Activated CD4-positive, CD25-positive, alpha-beta regulatory T cell (primary cell): Measurements from ENCODE around the gene PSAP.
A peak's percentile ranks its signal among the peaks of the same experiment; 100 is the strongest.
"Not testable (repeated sequence)": the region's sequence is repeated elsewhere in the genome, so short reads cannot be mapped to it uniquely, and the experiment has no call there.

Experiments used
- DNase-seq, 4 experiments: peaks; one replicate each; lab custom pipeline; 2025; lab: John Stamatoyannopoulos, UW

PSAP gene

DNA sequence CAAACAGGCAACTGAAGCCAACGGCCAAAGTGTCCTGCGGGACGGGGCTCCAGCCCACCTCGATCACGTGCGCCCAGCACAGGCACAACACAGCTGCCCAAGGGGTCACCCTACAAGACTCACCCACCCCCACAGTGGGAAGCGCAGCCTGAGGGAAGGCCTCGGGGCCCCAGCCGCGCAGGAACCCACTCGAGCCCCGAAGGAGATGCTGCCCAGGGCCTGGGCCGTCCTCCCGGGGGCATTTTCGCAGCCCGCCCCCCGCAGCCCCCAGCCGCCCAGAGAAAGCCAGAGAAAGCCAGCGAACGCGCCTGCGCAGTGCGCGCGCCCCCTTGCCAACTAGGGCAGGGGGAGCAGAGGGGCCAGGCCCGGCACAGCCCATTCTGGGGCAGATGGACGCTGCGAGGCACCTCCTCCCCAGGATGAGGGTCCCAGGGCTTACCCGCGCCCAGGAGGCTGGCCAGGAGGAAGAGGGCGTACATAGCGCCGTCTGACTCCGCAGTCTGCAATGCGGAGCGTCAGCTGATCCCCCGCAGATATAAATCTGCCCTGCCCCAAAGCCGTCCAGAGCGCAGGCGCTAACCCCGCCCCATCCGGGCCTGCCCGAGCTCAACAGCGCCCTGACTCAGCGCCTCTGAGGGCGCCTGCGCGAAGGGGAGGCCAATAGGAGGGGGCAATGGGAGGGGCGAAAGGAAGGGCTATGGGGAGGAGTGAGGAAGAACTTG lies at the start of gene PSAP:
PSAP (minus strand) TSS at position 509 of the 722 bp plus-strand sequence; CDS start at position 479, 30 bp downstream.
- DNase-seq: peak; percentile 91 to 98 (median 96)

GRCh38 chr10:71900441-71901180 lies 49.6 kb upstream of the PSAP start:
- DNase-seq: no peak

DNA sequence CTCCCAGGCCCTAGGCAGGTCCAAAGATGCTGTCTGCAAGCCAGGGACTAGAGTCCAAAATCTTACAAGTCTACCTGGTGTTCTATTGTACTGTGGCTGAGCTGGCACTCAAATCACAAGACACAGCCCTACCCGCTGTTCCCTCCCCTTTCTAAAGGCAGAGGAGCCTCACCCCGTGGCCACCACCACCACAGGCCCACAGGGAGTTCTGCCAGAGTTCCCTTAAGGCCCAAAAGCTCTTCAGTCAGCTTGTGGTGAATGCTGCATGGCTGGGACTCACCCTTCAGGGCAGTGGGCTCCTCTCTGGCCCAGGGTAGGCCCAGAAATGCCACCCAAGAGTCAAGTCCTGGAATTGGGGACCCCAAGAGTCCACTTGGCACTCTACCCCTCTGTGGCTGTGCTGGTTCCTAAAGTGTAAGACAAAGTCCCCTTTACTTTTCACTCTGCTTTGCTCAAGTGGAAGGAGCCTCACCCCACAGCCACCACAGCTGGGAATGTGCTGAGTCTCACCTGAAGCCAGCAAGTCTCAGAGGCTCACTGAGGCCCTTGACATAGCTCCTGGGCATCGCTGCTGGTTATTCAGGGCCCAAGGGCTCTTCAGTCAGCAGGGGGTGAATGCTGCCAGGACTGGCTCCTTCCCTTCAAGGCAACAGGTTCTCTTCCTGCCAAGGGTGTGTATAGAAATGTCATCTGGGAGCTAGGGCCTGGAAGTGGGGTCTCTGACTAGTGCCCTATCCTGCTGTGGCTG lies 48.8 kb upstream of the PSAP start:
- no peak for DNase-seq

GRCh38 chr10:71898346-71898745 lies 47.3 kb upstream of the PSAP start:
- DNase-seq: not testable (repeated sequence)

DNA sequence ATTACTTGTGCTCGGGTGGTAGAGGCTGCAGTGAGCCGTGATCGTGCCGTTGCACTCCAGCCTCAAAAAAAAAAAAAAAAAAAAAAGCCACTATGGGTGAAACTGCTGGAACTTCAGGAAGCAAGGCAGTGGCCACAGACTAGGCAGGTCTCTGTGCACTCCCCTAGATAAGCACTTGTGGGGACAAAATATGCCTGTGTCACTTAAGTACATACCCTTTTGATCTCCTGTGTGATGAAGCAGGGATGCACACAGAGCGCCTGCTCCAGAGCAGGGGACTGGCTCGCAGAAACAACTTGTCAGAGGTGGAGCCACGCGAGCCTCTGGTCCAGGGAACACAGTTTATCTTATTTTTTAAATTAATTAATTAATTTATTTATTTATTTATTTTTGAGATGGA lies 42.9 kb upstream of the PSAP start:
- DNase-seq: no peak

- no peak for DNase-seq
Measured at GRCh38 chr10:71893258-71893815, 42.3 kb upstream of the PSAP start.

DNA sequence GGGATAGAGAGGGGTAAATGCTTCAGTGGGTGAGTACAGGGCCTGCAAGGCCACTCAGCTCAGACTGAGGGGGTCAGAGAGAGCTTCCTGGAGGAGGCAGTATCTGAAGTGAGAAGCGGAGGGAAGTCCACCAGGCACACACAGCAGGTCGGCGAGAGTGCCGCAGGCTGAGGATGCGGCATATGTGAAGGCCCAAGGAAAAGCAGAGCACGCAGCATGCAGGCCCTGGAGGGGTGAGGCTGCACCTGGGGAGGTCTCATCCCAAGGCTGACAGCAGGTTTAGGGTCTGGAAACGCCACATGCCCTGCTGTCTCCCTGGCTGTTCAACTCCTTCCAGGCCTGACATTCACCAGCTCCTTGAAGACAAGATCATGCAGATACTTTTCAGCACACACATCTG lies 40.4 kb upstream of the PSAP start:
- DNase-seq: no peak

- DNase-seq: no peak
Measured at GRCh38 chr10:71889388-71889987, 38.4 kb upstream of the PSAP start.

DNA sequence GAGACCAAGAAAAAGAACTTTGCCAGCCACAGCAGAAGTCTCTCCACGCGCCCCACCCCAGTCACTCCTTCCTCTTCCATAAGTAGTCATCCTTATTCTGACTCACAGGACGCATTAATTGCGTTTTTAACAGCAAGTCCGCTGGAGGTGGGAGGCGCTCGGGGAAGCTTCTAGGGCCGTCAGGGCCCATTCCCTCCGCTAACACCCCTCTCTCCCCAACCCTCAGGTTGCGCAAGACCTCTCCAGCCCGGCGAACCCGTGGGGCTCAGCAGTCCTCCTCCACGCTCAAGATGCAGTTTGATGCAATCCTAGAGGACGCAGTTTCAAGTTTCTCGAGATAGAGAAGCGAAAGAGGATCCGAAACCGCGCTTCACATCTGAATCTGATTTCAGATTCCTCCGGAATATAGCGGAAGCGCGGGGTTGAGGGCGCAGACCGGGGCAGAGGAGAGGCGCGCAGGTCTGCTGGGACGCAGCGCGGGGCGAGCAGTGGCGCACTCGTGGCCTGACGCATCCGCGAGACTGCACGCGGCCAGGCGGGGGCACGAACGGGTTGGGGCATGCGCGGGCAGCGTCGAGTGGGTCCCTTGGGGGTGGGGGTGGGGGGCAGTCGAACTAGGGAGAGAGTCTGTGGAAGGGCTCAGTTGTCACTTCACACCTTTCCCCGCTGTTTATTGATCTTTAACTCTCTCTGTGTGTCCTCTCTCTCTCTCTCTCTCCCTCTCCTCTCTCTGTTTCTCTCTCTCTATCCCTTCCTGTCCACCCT lies 37.8 kb upstream of the PSAP start:
- peak; percentile 29 to 39 (median 36) for DNase-seq

- DNase-seq: no peak
Measured at GRCh38 chr10:71888248-71888622, 37.2 kb upstream of the PSAP start.

- no peak for DNase-seq
Measured at GRCh38 chr10:71887743-71888142, 36.7 kb upstream of the PSAP start.

DNA sequence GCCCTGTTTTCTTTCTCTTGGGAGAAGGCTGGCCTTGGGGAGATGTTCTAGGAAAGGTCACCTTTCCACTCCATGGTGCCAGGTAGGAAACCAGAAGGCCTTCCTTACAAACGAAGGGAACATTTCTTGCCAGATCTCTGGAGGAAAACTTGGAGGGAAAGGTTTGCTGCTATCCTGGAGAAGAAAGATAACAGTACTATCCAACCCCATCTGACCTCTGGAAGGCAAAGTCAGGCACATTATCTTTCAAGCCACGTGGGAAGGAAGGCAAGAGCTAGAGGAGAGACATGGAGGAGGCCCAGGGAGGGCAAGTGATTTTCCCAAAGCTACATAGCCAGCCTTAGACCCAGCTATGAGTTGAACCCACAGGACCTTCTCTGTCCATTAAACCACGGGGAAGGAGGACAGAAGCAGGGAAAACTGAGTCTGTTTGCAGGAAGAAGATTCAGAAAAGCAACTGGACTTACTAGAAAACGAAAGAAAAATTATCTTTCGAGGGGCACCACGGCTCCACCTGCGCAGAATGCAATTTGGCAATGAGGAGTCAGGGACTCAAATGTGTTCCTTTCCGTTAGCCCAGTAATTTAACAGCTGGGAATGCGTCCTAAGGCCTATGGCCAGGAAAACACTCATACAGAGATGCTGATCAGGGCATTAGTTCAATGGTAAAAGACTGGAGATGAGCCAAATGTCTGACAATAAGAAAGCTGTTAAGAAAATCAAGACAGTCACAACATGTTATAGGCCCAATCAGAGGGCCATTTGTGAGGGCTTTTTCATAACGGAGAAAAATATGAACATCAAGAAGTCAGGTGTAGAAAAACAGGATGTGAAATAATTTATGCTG lies 32.0 kb upstream of the PSAP start:
- no peak for DNase-seq

GRCh38 chr10:71881647-71882355 lies 30.8 kb upstream of the PSAP start:
- no peak for DNase-seq

GRCh38 chr10:71881307-71881624 lies 30.2 kb upstream of the PSAP start:
- not testable (repeated sequence) for DNase-seq

DNA sequence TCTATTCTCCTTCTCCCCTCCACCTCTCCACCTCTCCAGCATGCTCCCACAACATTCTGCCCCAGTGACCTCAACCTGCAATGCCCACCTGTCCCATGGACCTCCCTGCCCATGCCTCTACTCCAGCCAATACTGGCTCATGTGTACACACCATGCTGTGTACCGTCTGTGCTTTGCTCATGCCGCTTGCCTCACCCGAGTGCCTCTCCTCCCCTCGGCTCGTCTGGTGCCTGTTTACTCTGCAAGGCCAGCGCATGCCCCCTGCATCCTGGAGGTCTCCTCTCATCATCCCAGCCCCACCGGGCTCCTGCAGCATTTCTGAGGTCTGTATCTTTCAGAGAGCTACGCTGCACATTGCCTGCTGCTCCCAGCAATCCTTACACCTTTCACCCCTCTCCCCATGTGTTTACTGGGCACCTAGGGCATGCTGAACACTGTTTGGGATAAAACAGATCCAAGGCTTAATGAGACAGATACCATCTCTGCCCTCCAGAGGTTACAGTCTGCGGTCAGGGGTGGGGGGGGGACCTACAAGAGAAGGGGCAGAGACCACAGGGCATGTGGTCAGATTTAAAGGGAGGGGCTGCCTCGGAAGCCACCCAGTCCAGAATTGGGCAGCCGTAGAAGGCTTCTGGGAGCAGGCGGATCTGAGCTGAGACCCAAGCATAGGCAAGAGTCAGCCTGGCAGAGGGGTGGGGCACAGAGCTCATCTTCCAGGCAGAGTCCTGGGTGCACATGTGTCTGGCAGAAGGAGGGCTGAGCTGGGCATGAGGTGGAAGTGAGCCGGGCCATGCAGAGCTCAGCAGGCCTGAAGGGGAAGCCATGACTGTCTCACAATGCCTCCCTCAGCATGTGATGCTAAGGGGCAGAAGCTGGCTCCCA lies 29.6 kb upstream of the PSAP start:
- no peak for DNase-seq

- DNase-seq: peak in 1 of 4 experiments; percentile 10
Measured at GRCh38 chr10:71878327-71879034, 27.4 kb upstream of the PSAP start.

GRCh38 chr10:71877821-71878220 lies 26.8 kb upstream of the PSAP start:
- DNase-seq: no peak

DNA sequence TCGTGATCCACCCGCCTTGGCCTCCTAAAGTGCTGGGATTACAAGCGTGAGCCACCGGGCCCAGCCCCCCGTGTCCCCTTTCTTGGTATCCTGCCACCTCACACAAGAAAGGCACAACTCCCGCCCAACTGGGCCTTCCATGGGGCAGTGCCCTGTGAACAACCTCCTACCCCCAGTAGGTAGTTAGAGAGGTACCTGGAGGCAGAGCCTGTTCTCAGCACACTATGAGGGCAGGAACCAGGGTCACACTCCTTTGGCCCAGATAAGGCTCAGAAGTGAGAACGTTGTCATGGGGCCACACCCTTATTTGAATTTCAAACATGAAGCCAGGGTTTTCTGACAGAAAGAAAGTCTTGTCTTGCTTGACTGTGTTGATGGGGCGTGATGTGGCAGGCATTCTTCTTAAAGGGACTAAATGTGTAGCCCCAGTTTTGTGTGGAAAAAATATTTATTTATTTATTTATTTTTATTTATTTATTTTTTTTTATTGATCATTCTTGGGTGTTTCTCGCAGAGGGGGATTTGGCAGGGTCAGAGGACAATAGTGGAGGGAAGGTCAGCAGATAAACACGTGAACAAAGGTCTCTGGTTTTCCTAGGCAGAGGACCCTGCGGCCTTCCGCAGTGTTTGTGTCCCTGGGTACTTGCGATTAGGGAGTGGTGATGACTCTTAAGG lies 23.8 kb upstream of the PSAP start:
- DNase-seq: not testable (repeated sequence)
